Ishikawa (cell line): ENCODE results near the gene MPZL2.

Experiments
- CEBPB ChIP-seq: IDR thresholded peaks from 2 replicates; pipeline ENCODE4 v1.6.1; 2012
- CREB1 ChIP-seq: IDR thresholded peaks from 2 replicates; pipeline ENCODE4 v1.6.1; 2012; ENCODE audit warnings: low read depth
- EGR1 ChIP-seq: IDR thresholded peaks from 2 replicates; pipeline ENCODE4 v1.6.1; 2012
- EP300 ChIP-seq: IDR thresholded peaks from 2 replicates; pipeline ENCODE4 v1.6.1; 2012; ENCODE audit warnings: borderline replicate concordance
- FOXM1 ChIP-seq: IDR thresholded peaks from 2 replicates; pipeline ENCODE4 v1.6.1; 2012; ENCODE audit warnings: low read depth, borderline replicate concordance
- NFIC ChIP-seq: IDR thresholded peaks from 2 replicates; pipeline ENCODE4 v1.6.1; 2012
- RAD21 ChIP-seq: IDR thresholded peaks from 2 replicates; pipeline ENCODE4 v1.6.1; 2012; ENCODE audit warnings: low read depth
- TAF1 ChIP-seq: IDR thresholded peaks from 2 replicates; pipeline ENCODE4 v1.6.1; 2012; ENCODE audit warnings: low read depth, mild to moderate bottlenecking
- TCF12 ChIP-seq: IDR thresholded peaks from 2 replicates; pipeline ENCODE4 v1.6.1; 2012; ENCODE audit warnings: low read depth
- YY1 ChIP-seq: IDR thresholded peaks from 2 replicates; pipeline ENCODE4 v1.6.1; 2012; ENCODE audit warnings: low read depth
- ZBTB7A ChIP-seq: IDR thresholded peaks from 2 replicates; pipeline ENCODE4 v1.6.1; 2012; ENCODE audit warnings: low read depth
- TF ChIP-seq, protein P1 (sequence below): IDR thresholded peaks from 2 replicates; pipeline ENCODE4 v1.6.1; 2012
- TF ChIP-seq, protein P2 (sequence below): IDR thresholded peaks from 2 replicates; pipeline ENCODE4 v1.6.1; 2012; ENCODE audit warnings: low read depth, mild to moderate bottlenecking
- TF ChIP-seq, protein P3 (sequence below): IDR thresholded peaks from 2 replicates; pipeline ENCODE4 v1.6.1; 2012

DNA sequence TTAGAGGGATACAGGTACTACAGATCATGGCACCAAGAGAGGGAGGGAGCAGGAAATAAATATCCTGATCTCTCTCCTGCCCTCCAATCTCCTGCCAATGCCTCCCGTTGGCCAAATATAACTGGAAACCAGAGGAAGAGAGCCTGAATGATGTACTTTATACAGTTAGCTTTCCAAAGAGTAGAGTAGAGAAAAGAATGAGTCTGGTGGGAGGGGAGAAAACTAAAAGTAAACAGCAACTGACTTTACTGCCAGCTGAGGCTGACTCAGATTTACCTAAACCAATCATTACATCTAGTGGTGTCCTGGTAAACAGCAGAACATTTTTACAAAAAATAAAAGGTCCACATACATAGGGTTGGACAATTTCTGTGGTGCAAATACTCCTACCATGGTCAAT, 17.1 kb downstream of the MPZL2 start:
- TF ChIP-seq, protein P1, sequence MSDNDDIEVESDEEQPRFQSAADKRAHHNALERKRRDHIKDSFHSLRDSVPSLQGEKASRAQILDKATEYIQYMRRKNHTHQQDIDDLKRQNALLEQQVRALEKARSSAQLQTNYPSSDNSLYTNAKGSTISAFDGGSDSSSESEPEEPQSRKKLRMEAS, result no peak
- TF ChIP-seq NFIC (no peak), RAD21 (no peak), CEBPB (no peak), ZBTB7A (no peak), CREB1 (no peak), YY1 (no peak), TCF12 (no peak), EP300 (no peak), FOXM1 (no peak), EGR1 (no peak), TAF1 (no peak)
- TF ChIP-seq, protein P2, sequence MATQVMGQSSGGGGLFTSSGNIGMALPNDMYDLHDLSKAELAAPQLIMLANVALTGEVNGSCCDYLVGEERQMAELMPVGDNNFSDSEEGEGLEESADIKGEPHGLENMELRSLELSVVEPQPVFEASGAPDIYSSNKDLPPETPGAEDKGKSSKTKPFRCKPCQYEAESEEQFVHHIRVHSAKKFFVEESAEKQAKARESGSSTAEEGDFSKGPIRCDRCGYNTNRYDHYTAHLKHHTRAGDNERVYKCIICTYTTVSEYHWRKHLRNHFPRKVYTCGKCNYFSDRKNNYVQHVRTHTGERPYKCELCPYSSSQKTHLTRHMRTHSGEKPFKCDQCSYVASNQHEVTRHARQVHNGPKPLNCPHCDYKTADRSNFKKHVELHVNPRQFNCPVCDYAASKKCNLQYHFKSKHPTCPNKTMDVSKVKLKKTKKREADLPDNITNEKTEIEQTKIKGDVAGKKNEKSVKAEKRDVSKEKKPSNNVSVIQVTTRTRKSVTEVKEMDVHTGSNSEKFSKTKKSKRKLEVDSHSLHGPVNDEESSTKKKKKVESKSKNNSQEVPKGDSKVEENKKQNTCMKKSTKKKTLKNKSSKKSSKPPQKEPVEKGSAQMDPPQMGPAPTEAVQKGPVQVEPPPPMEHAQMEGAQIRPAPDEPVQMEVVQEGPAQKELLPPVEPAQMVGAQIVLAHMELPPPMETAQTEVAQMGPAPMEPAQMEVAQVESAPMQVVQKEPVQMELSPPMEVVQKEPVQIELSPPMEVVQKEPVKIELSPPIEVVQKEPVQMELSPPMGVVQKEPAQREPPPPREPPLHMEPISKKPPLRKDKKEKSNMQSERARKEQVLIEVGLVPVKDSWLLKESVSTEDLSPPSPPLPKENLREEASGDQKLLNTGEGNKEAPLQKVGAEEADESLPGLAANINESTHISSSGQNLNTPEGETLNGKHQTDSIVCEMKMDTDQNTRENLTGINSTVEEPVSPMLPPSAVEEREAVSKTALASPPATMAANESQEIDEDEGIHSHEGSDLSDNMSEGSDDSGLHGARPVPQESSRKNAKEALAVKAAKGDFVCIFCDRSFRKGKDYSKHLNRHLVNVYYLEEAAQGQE, result no peak
- TF ChIP-seq, protein P3, sequence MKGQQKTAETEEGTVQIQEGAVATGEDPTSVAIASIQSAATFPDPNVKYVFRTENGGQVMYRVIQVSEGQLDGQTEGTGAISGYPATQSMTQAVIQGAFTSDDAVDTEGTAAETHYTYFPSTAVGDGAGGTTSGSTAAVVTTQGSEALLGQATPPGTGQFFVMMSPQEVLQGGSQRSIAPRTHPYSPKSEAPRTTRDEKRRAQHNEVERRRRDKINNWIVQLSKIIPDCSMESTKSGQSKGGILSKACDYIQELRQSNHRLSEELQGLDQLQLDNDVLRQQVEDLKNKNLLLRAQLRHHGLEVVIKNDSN, result no peak
